Measurements from ENCODE around the gene MAML2.

MAML2 gene

GRCh38 chr11:95989076-95989605 is 353.9 kb downstream of the MAML2 start:
- no peak overlapping the region for H3K4me3 Mint-ChIP-seq
- H3K27me3 Mint-ChIP-seq, result no peaks in the 10 kb centered on the region
- ATAC-seq (replicated peaks) (no peak), DNase-seq (no peak)
- H3K9me3 Mint-ChIP-seq, result no peaks in the 10 kb centered on the region
- H3K4me1 Mint-ChIP-seq (ENCODE audit: low read depth in 2 of 2), result no peaks in the 10 kb centered on the region
- H3K27ac Mint-ChIP-seq, result no peak overlapping the region
- H3K36me3 Mint-ChIP-seq (ENCODE audit: insufficient read depth), result peaks cover 28% of the 10 kb centered on the region

GRCh38 chr11:95985174-95985808 is 357.7 kb downstream of the MAML2 start:
- no peak overlapping the region for H3K4me3 Mint-ChIP-seq
- H3K36me3 Mint-ChIP-seq (ENCODE audit: insufficient read depth), result peaks cover 26% of the 10 kb centered on the region
- H3K27me3 Mint-ChIP-seq, result no peaks in the 10 kb centered on the region
- no peaks in the 10 kb centered on the region for H3K4me1 Mint-ChIP-seq (ENCODE audit: low read depth in 2 of 2)
- DNase-seq (no peak), ATAC-seq (replicated peaks) (no peak)
- no peak overlapping the region for H3K27ac Mint-ChIP-seq
- H3K9me3 Mint-ChIP-seq, result no peaks in the 10 kb centered on the region

- H3K27ac Mint-ChIP-seq, result no peak overlapping the region
- H3K9me3 Mint-ChIP-seq, result no peaks in the 10 kb centered on the region
- H3K4me1 Mint-ChIP-seq (ENCODE audit: low read depth in 2 of 2), result no peaks in the 10 kb centered on the region
- DNase-seq (no peak), ATAC-seq (replicated peaks) (no peak)
- no peak overlapping the region for H3K4me3 Mint-ChIP-seq
- no peaks in the 10 kb centered on the region for H3K27me3 Mint-ChIP-seq
- H3K36me3 Mint-ChIP-seq (ENCODE audit: insufficient read depth), result peaks cover 28% of the 10 kb centered on the region
Observed at GRCh38 chr11:95984072-95984471, 358.9 kb downstream of the MAML2 start.

GRCh38 chr11:95977534-95978174 is 365.3 kb downstream of the MAML2 start:
- no peak overlapping the region for H3K27ac Mint-ChIP-seq
- no peak for ATAC-seq (replicated peaks)
- H3K9me3 Mint-ChIP-seq, result no peaks in the 10 kb centered on the region
- no peak overlapping the region for H3K4me3 Mint-ChIP-seq
- no peaks in the 10 kb centered on the region for H3K27me3 Mint-ChIP-seq
- no peak for DNase-seq
- H3K36me3 Mint-ChIP-seq (ENCODE audit: insufficient read depth), result peaks cover 15% of the 10 kb centered on the region
- H3K4me1 Mint-ChIP-seq (ENCODE audit: low read depth in 2 of 2), result no peaks in the 10 kb centered on the region

- Mint-ChIP-seq H3K27me3 (no peaks in the 10 kb centered on the region), H3K4me1 (ENCODE audit: low read depth in 2 of 2) (no peaks in the 10 kb centered on the region), H3K27ac (no peak overlapping the region), H3K9me3 (no peaks in the 10 kb centered on the region), H3K4me3 (no peak overlapping the region), H3K36me3 (ENCODE audit: insufficient read depth) (peaks cover 15% of the 10 kb centered on the region)
- no peak for ATAC-seq (replicated peaks)
- no peak for DNase-seq
Observed at GRCh38 chr11:95976550-95976949, 366.4 kb downstream of the MAML2 start.

GRCh38 chr11:95975343-95975742 is 367.7 kb downstream of the MAML2 start:
- Mint-ChIP-seq H3K9me3 (no peaks in the 10 kb centered on the region), H3K36me3 (ENCODE audit: insufficient read depth) (peaks cover 11% of the 10 kb centered on the region), H3K27me3 (no peaks in the 10 kb centered on the region), H3K27ac (no peak overlapping the region), H3K4me3 (no peak overlapping the region), H3K4me1 (ENCODE audit: low read depth in 2 of 2) (no peaks in the 10 kb centered on the region)
- ATAC-seq (replicated peaks), result no peak
- no peak for DNase-seq

- no peaks in the 10 kb centered on the region for H3K9me3 Mint-ChIP-seq
- no peaks in the 10 kb centered on the region for H3K4me1 Mint-ChIP-seq (ENCODE audit: low read depth in 2 of 2)
- H3K27me3 Mint-ChIP-seq, result no peaks in the 10 kb centered on the region
- peaks cover 3% of the 10 kb centered on the region for H3K36me3 Mint-ChIP-seq (ENCODE audit: insufficient read depth)
- H3K4me3 Mint-ChIP-seq, result no peak overlapping the region
- ATAC-seq (replicated peaks) (no peak), DNase-seq (no peak)
- no peak overlapping the region for H3K27ac Mint-ChIP-seq
Observed at GRCh38 chr11:95972060-95972459, 370.9 kb downstream of the MAML2 start.

- no peaks in the 10 kb centered on the region for H3K36me3 Mint-ChIP-seq (ENCODE audit: insufficient read depth)
- no peaks in the 10 kb centered on the region for H3K9me3 Mint-ChIP-seq
- no peak for ATAC-seq (replicated peaks)
- no peak overlapping the region for H3K27ac Mint-ChIP-seq
- no peak for DNase-seq
- no peak overlapping the region for H3K4me3 Mint-ChIP-seq
- H3K27me3 Mint-ChIP-seq, result no peaks in the 10 kb centered on the region
- H3K4me1 Mint-ChIP-seq (ENCODE audit: low read depth in 2 of 2), result no peaks in the 10 kb centered on the region
Observed at GRCh38 chr11:95968585-95968984, 374.4 kb downstream of the MAML2 start.

- H3K27me3 Mint-ChIP-seq, result no peaks in the 10 kb centered on the region
- ATAC-seq (replicated peaks), result no peak
- no peak overlapping the region for H3K4me3 Mint-ChIP-seq
- no peak overlapping the region for H3K27ac Mint-ChIP-seq
- H3K36me3 Mint-ChIP-seq (ENCODE audit: insufficient read depth), result no peaks in the 10 kb centered on the region
- no peaks in the 10 kb centered on the region for H3K4me1 Mint-ChIP-seq (ENCODE audit: low read depth in 2 of 2)
- no peaks in the 10 kb centered on the region for H3K9me3 Mint-ChIP-seq
- DNase-seq, result no peak
Observed at GRCh38 chr11:95964281-95964680, 378.7 kb downstream of the MAML2 start.

- H3K4me1 Mint-ChIP-seq (ENCODE audit: low read depth in 2 of 2), result no peaks in the 10 kb centered on the region
Observed at GRCh38 chr11:95961758-95962157, 381.2 kb downstream of the MAML2 start.

GRCh38 chr11:95950905-95951304 is 392.1 kb downstream of the MAML2 start:
- no peaks in the 10 kb centered on the region for H3K4me1 Mint-ChIP-seq (ENCODE audit: low read depth in 2 of 2)
- H3K27ac Mint-ChIP-seq, result no peak overlapping the region
- H3K9me3 Mint-ChIP-seq, result no peaks in the 10 kb centered on the region
- DNase-seq (no peak), ATAC-seq (replicated peaks) (no peak)
- H3K27me3 Mint-ChIP-seq, result peaks cover 0 to 6% of the 10 kb centered on the region in 2 donors
- no peaks in the 10 kb centered on the region for H3K36me3 Mint-ChIP-seq (ENCODE audit: insufficient read depth)
- H3K4me3 Mint-ChIP-seq, result no peak overlapping the region

More at GRCh38 chr11:95961758-95962157, 381.2 kb downstream of the MAML2 start:
- DNase-seq (no peak), ATAC-seq (replicated peaks) (no peak)
- Mint-ChIP-seq H3K36me3 (ENCODE audit: insufficient read depth) (no peaks in the 10 kb centered on the region), H3K27ac (no peak overlapping the region), H3K27me3 (no peaks in the 10 kb centered on the region), H3K9me3 (no peaks in the 10 kb centered on the region), H3K4me3 (no peak overlapping the region)

GRCh38 chr11:95948637-95949036 is 394.4 kb downstream of the MAML2 start:
- Mint-ChIP-seq H3K4me3 (no peak overlapping the region), H3K27me3 (peaks cover 0 to 6% of the 10 kb centered on the region in 2 donors), H3K4me1 (ENCODE audit: low read depth in 2 of 2) (no peaks in the 10 kb centered on the region), H3K27ac (no peak overlapping the region), H3K36me3 (ENCODE audit: insufficient read depth) (no peaks in the 10 kb centered on the region), H3K9me3 (no peaks in the 10 kb centered on the region)
- DNase-seq (no peak), ATAC-seq (replicated peaks) (no peak)

GRCh38 chr11:95944623-95945022 is 398.4 kb downstream of the MAML2 start:
- no peaks in the 10 kb centered on the region for H3K4me1 Mint-ChIP-seq (ENCODE audit: low read depth in 2 of 2)
- no peak overlapping the region for H3K27ac Mint-ChIP-seq
- no peak for DNase-seq
- no peak overlapping the region for H3K4me3 Mint-ChIP-seq
- no peaks in the 10 kb centered on the region for H3K9me3 Mint-ChIP-seq
- no peak for ATAC-seq (replicated peaks)
- H3K27me3 Mint-ChIP-seq, result peaks cover 0 to 6% of the 10 kb centered on the region in 2 donors
- H3K36me3 Mint-ChIP-seq (ENCODE audit: insufficient read depth), result no peaks in the 10 kb centered on the region

- Mint-ChIP-seq H3K36me3 (ENCODE audit: insufficient read depth) (peaks cover 2% of the 10 kb centered on the region), H3K9me3 (no peaks in the 10 kb centered on the region), H3K4me1 (ENCODE audit: low read depth in 2 of 2) (no peaks in the 10 kb centered on the region), H3K27ac (no peak overlapping the region), H3K4me3 (no peak overlapping the region), H3K27me3 (no peaks in the 10 kb centered on the region)
- DNase-seq, result no peak
- no peak for ATAC-seq (replicated peaks)
Observed at GRCh38 chr11:95943546-95943945, 399.4 kb downstream of the MAML2 start.

Data from effector memory CD8-positive, alpha-beta T cell (primary cell).